Keratinocyte (primary cell): ENCODE results near the gene STK40. TPM values are rescaled to one million over a fixed set of nuclear protein-coding genes. Genes with fewer than 3 reads are reported as not detected.

Source experiments
- DNase-seq: peaks from one replicate; pipeline ENCODE4 v3.0.0-alpha.2; 2011; ENCODE audit warnings: low read depth, missing footprints, low spot score
- FAIRE-seq: peaks from 2 replicates; lab custom pipeline; 2011; peaks lifted over from hg19 to GRCh38; lab: Jason Lieb, UNC
- H2AFZ ChIP-seq: 2 replicates; pipeline ENCODE4 v1.6.0; 2012; ENCODE audit warnings: low read length, control low read depth, inconsistent platforms; ENCODE audit not compliant: control insufficient read depth
- H3K27ac ChIP-seq: 2 replicates; pipeline ENCODE4 v1.5.1; 2011; ENCODE audit warnings: low read length; ENCODE audit not compliant: control insufficient read depth, insufficient read depth
- H3K27me3 ChIP-seq: 3 replicates; pipeline ENCODE4 v1.6.0; 2011; ENCODE audit warnings: low read length; ENCODE audit not compliant: control insufficient read depth, insufficient read depth; ENCODE audit errors: extremely low read depth
- H3K36me3 ChIP-seq, 2 experiments: 2 replicates in 1 of 2; 3 replicates in 1 of 2; pipeline ENCODE4 v1.5.1; 2011; ENCODE audit warnings: low read length in 2 of 2, mild to moderate bottlenecking in 1 of 2; ENCODE audit not compliant: control insufficient read depth in 2 of 2, insufficient read depth in 2 of 2; ENCODE audit errors: extremely low read depth in 1 of 2
- H3K4me1 ChIP-seq: 3 replicates; pipeline ENCODE4 v1.5.1; 2011; ENCODE audit warnings: low read length; ENCODE audit not compliant: control insufficient read depth, insufficient read depth; ENCODE audit errors: extremely low read depth
- H3K4me2 ChIP-seq: 3 replicates; pipeline ENCODE4 v1.6.0; 2011; ENCODE audit warnings: low read depth, low read length; ENCODE audit not compliant: control insufficient read depth, insufficient read depth; ENCODE audit errors: extremely low read depth
- H3K4me3 ChIP-seq, 3 experiments: fragments of 200-600 bp in 1 of 3; sonication (generic) in 1 of 3; 2 replicates in 2 of 3; 3 replicates in 1 of 3; pipeline ENCODE4 v1.5.1; 2011 to 2016; ENCODE audit warnings: low read length in 3 of 3, mild to moderate bottlenecking in 3 of 3, control low read depth in 2 of 3, inconsistent platforms in 1 of 3, low read depth in 1 of 3, mixed read lengths in 1 of 3, mixed run types in 1 of 3, moderate library complexity in 1 of 3; ENCODE audit not compliant: control insufficient read depth in 2 of 3, insufficient read depth in 2 of 3; ENCODE audit errors: extremely low read depth in 1 of 3
- H3K79me2 ChIP-seq: 2 replicates; pipeline ENCODE4 v1.6.0; 2012; ENCODE audit warnings: low read length; ENCODE audit not compliant: control insufficient read depth, insufficient read depth
- H3K9ac ChIP-seq: 3 replicates; pipeline ENCODE4 v1.6.0; 2011; ENCODE audit warnings: low read length; ENCODE audit not compliant: control insufficient read depth, insufficient read depth; ENCODE audit errors: extremely low read depth
- H3K9me1 ChIP-seq: 3 replicates; pipeline ENCODE4 v1.6.0; 2011; ENCODE audit warnings: low read length; ENCODE audit not compliant: control insufficient read depth, insufficient read depth; ENCODE audit errors: extremely low read depth
- H3K9me3 ChIP-seq: 2 replicates; pipeline ENCODE4 v1.5.1; 2012; ENCODE audit warnings: low read depth, low read length; ENCODE audit not compliant: control insufficient read depth
- H4K20me1 ChIP-seq: 3 replicates; pipeline ENCODE4 v1.6.0; 2011; ENCODE audit warnings: low read length; ENCODE audit not compliant: control insufficient read depth, insufficient read depth; ENCODE audit errors: extremely low read depth
- CTCF ChIP-seq, 3 experiments: IDR thresholded peaks in 1 of 3; conservative IDR thresholded peaks in 1 of 3; optimal IDR thresholded peaks in 1 of 3; 2 replicates in 2 of 3; 3 replicates in 1 of 3; pipeline versions ENCODE3 to v1.5.1; 2011; ENCODE audit warnings: low read length in 3 of 3, mild to moderate bottlenecking in 3 of 3, moderate library complexity in 2 of 3, control low read depth in 1 of 3, inconsistent platforms in 1 of 3; ENCODE audit not compliant: insufficient read depth in 2 of 3; ENCODE audit errors: extremely low read depth in 1 of 3
- EZH2 ChIP-seq: IDR thresholded peaks from one replicate; pipeline ENCODE4 v1.6.1; 2012; ENCODE audit warnings: inconsistent platforms, mild to moderate bottlenecking, low read length, moderate library complexity
- dilution Hi-C: fragments of 300-500 bp; cut with MboI; formaldehyde crosslinking; loops from one replicate; pipeline ENCODE4 v1.7.0; 2020; ENCODE audit warnings: low sequenced_read_pairs; ENCODE audit not compliant: extremely low pct_ligation_motif_present
- polyA plus RNA-seq, 5 experiments: library from polyadenylated mRNA; depleted of rRNA in 3 of 5; stranded (reverse) in 3 of 5; stranded (forward) in 1 of 5; unstranded in 1 of 5; fragments of >200 nt; gene quantifications; 1 replicate in 1 of 5; 2 replicates in 3 of 5; 3 replicates in 1 of 5; pipeline versions ENCODE4 v1.2.1 to v1.2.3, GENCODE V29; 2011 to 2012; ENCODE audit warnings: missing spikeins in 2 of 5, low read depth in 1 of 5, low replicate concordance in 1 of 5

STK40 gene
- polyA plus RNA-seq, 1 donor (not counting 4 experiments of a cell fraction or from before 2014, with no cell fraction given): 10.4 TPM

GRCh38 chr1:36402504-36402890, 16.8 kb upstream of the STK40 start:
- no peak for TF ChIP-seq EZH2
- no peak for TF ChIP-seq CTCF (optimal IDR thresholded peaks at IDR 0.05 in 1 of 3, IDR thresholded peaks at IDR 0.05 in 1 of 3, conservative IDR thresholded peaks at IDR 0.05 in 1 of 3; ENCODE audit: extremely low read depth in 1 of 3, insufficient read depth in 2 of 3, low read length in 3 of 3)
- H3K9me3 ChIP-seq: no peaks in the 10 kb centered on the region
- no peak overlapping the region for H2AFZ ChIP-seq
- H3K4me3 ChIP-seq: no peak overlapping the region
- H3K4me2 ChIP-seq: no peak overlapping the region
- FAIRE-seq (no peak), DNase-seq (no peak)
- peaks cover 8% of the 10 kb centered on the region for H3K4me1 ChIP-seq
- H3K9me1 ChIP-seq: no peaks in the 10 kb centered on the region
- no peaks in the 10 kb centered on the region for H3K79me2 ChIP-seq
- H3K27ac ChIP-seq: no peak overlapping the region
- H3K36me3 ChIP-seq: no peaks in the 10 kb centered on the region
- no peak overlapping the region for H3K9ac ChIP-seq
- dilution Hi-C loops: no loop called here
- H4K20me1 ChIP-seq: no peaks in the 10 kb centered on the region
- no peaks in the 10 kb centered on the region for H3K27me3 ChIP-seq

- H3K4me2 ChIP-seq: no peak overlapping the region
- TF ChIP-seq CTCF (optimal IDR thresholded peaks at IDR 0.05 in 1 of 3, IDR thresholded peaks at IDR 0.05 in 1 of 3, conservative IDR thresholded peaks at IDR 0.05 in 1 of 3; ENCODE audit: extremely low read depth in 1 of 3, insufficient read depth in 2 of 3, low read length in 3 of 3): no peak
- TF ChIP-seq EZH2: no peak
- H3K27me3 ChIP-seq: no peaks in the 10 kb centered on the region
- no peak overlapping the region for H3K9ac ChIP-seq
- H3K36me3 ChIP-seq: no peaks in the 10 kb centered on the region
- no peak for DNase-seq
- no peaks in the 10 kb centered on the region for H3K9me1 ChIP-seq
- H3K9me3 ChIP-seq: no peaks in the 10 kb centered on the region
- no peak for FAIRE-seq
- peaks cover 6% of the 10 kb centered on the region for H3K79me2 ChIP-seq
- H3K4me1 ChIP-seq: peaks cover 8% of the 10 kb centered on the region
- no peaks in the 10 kb centered on the region for H4K20me1 ChIP-seq
- H3K27ac ChIP-seq: no peak overlapping the region
- no peak overlapping the region for H3K4me3 ChIP-seq
- dilution Hi-C loops: no loop called here
- H2AFZ ChIP-seq: no peak overlapping the region
These were observed 16.1 kb upstream of the STK40 start for GRCh38 chr1:36401602-36402503.
